ENCODE results near the gene ACIN1. TPM values are rescaled to one million over a fixed set of nuclear protein-coding genes. Genes with fewer than 3 reads are reported as not detected.

The ACIN1 gene
- total and polyA plus RNA-seq, 9 of the 15 experiments (the other 6 are each of a cell fraction or from before 2014, with no cell fraction given) = 5.0 to 196 (median 129) TPM

- TF ChIP-seq ZNF133 (CRISPR knock-in tag; IDR thresholded peaks at IDR 0.05) = no peak
- TF ChIP-seq PHF20 (IDR thresholded peaks at IDR 0.05; ENCODE audit: partially characterized antibody) = peak; percentile 49
- TF ChIP-seq HMGN3 (IDR thresholded peaks at IDR 0.05; ENCODE audit: borderline replicate concordance, extremely low read depth, insufficient read length, low read depth, low read length) = no peak
- TF ChIP-seq JUNB (CRISPR knock-in tag; conservative IDR thresholded peaks at IDR 0.05) = no peak
- 0 out of 2 replicates have a peak, but pooled peaks have one; percentile 59 for TF ChIP-seq CBX1 (IDR thresholded peaks at IDR 0.05; ENCODE audit: low read depth)
- TF ChIP-seq BDP1 (IDR thresholded peaks at IDR 0.05; ENCODE audit: insufficient read depth, insufficient read length) = no peak
- peak in 1 of 2 experiments; percentile 79; a peak in 2 of 4 replicates for TF ChIP-seq HDAC1 (IDR thresholded peaks at IDR 0.05)
- peak; percentile 86; the same call in 1 of the 2 replicates for TF ChIP-seq GTF2E2 (tag; IDR thresholded peaks at IDR 0.05)
- TF ChIP-seq ZNF398 (CRISPR knock-in tag; IDR thresholded peaks at IDR 0.05) = no peak
- no peak for TF ChIP-seq NFXL1 (CRISPR knock-in tag; IDR thresholded peaks at IDR 0.05)
- TF ChIP-seq SMAD2 (IDR thresholded peaks at IDR 0.05; ENCODE audit: low read depth, low read length) = no peak
- TF ChIP-seq DACH1 (IDR thresholded peaks at IDR 0.05; ENCODE audit: partially characterized antibody) = no peak
- TF ChIP-seq SAFB (IDR thresholded peaks at IDR 0.05; ENCODE audit: borderline replicate concordance, low read depth, low read length) = no peak
- TF ChIP-seq NFE2L1 (tag; IDR thresholded peaks at IDR 0.05; ENCODE audit: borderline replicate concordance, low read depth) = no peak
- TF ChIP-seq TAF15 (IDR thresholded peaks at IDR 0.05; ENCODE audit: low read depth, low read length) = no peak
- TF ChIP-seq PHF8 (IDR thresholded peaks at IDR 0.05; ENCODE audit: borderline replicate concordance, low read length) = peak; percentile 75; the same call in 1 of the 2 replicates
- no peak for TF ChIP-seq USF2 (CRISPR knock-in tag; IDR thresholded peaks at IDR 0.05)
- no peak for TF ChIP-seq HMG20B (CRISPR knock-in tag; IDR thresholded peaks at IDR 0.05)
- no peak for TF ChIP-seq ZNF324 (CRISPR knock-in tag; IDR thresholded peaks at IDR 0.05)
- TF ChIP-seq ZNF592 (IDR thresholded peaks at IDR 0.05) = 0 out of 2 replicates have a peak, but pooled peaks have one; percentile 31
- no peak for TF ChIP-seq SETDB1 (IDR thresholded peaks at IDR 0.05; ENCODE audit: low read length)
- TF ChIP-seq NFYB (IDR thresholded peaks at IDR 0.05; ENCODE audit: extremely low read depth, insufficient read length) = no peak
Observed at GRCh38 chr14:23095196-23096108, 516 bp upstream of the ACIN1 start, which contains the start of gene C14orf119 (continued).

Measured in K562 (cell line).